Fibroblast of skin of abdomen (primary cell): Measurements from ENCODE around the gene LAIR1. TPM values are rescaled to one million over a fixed set of nuclear protein-coding genes. Genes with fewer than 3 reads are reported as not detected.
A peak's percentile ranks its signal among the peaks of the same experiment; 100 is the strongest.
"Not testable (repeated sequence)": the region's sequence is repeated elsewhere in the genome, so short reads cannot be mapped to it uniquely, and the experiment has no call there.

Source experiments
- DNase-seq: peaks from one replicate; pipeline ENCODE4 v3.0.0-alpha.2; 2013
- polyA plus RNA-seq, 2 experiments: library from polyadenylated mRNA; unstranded; fragments of 120-200 nt; gene quantifications; one replicate each; pipeline ENCODE4 v1.2.1, GENCODE V29; 2013; ENCODE audit not compliant: insufficient read length in 2 of 2

Gene LAIR1, protein sequence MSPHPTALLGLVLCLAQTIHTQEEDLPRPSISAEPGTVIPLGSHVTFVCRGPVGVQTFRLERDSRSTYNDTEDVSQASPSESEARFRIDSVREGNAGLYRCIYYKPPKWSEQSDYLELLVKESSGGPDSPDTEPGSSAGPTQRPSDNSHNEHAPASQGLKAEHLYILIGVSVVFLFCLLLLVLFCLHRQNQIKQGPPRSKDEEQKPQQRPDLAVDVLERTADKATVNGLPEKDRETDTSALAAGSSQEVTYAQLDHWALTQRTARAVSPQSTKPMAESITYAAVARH
- polyA plus RNA-seq (2013, experiment 1 of 2; ENCODE audit: insufficient read length) = not detected
- polyA plus RNA-seq (2013, experiment 2 of 2; ENCODE audit: insufficient read length) = 0.06 TPM

DNA sequence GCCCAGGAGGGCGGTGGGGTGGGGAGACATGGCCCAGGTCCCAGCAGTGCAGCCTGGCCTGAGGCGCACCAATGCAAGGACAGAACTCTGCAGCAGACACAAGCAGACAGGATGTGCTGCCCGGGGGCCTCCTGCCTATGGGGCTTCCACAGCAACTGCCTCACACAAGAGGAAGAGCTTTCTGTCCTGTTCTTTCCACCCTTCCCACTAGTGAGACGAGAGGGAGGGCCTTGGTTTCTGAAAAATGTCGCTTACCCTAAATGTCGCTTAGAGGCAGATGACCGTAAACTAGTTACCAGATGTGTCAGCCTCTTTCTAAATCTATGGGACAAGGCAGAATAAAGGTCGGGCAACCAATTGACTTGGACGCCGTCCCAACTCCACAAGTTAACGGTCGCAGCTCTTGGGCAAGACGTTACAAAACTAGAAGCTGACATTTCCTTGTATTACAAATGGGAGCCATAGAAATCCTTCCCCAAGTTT is at the start of gene LAIR1:
TSS of gene LAIR1 (minus strand) at position 157 of the 483 bp plus-strand sequence. CDS start at position 30, 127 bp downstream.
- no peak for DNase-seq

DNA sequence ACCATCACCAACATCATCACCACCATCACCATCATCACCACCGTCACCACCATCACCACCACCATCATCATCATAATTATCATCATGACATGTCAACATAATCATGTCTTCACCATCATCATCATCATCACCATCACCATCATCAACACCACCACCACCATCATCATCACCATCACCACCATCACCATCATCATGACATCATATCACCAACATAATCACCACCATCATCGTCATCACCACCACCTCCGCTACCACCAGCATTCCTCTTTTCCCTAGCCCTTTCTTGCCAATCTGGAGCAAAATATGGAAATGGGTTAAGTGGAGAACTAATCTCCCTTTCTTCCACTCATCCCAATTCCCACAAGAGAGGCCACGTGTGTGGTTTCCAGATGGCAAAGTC is 49.4 kb upstream of the LAIR1 start:
- no peak for DNase-seq

DNA sequence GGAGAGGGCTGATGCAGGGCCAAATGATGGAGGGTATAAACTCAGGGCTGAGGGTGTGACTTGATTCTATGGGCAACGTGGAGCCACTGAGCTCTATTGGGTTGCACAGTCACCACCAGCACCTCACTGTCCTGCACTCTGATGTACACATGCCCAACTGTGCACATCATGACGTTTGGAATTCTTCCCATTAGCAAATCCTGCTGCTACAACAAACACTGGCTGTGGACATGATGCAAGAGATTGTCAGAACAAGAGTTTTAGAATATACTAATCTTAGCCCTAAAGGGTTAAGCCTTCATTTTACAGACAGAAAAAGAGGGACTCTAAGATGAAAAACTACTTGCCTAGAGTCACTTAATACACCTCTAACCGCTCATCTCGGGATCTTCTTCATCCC is 48.1 kb upstream of the LAIR1 start:
- no peak for DNase-seq

DNA sequence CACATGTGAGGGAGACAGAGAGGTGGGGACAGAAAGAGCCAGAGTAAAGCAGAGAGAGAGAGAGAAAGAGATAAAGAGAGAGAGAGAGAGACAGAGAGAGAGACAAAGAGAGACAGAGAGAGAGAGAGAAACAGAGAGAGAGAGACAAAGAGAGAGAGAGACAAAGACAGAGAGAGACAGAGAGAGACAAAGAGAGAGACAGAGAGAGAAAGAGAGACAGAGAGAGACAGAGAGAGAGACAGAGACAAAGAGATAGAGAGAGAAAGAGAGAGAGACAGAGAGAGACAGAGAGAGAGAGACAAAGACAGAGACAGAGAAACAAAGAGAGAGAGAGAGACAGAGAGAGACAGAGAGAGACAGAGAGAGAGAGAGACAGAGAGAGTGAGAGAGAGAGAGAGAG is 46.3 kb upstream of the LAIR1 start:
- DNase-seq = no peak

DNA sequence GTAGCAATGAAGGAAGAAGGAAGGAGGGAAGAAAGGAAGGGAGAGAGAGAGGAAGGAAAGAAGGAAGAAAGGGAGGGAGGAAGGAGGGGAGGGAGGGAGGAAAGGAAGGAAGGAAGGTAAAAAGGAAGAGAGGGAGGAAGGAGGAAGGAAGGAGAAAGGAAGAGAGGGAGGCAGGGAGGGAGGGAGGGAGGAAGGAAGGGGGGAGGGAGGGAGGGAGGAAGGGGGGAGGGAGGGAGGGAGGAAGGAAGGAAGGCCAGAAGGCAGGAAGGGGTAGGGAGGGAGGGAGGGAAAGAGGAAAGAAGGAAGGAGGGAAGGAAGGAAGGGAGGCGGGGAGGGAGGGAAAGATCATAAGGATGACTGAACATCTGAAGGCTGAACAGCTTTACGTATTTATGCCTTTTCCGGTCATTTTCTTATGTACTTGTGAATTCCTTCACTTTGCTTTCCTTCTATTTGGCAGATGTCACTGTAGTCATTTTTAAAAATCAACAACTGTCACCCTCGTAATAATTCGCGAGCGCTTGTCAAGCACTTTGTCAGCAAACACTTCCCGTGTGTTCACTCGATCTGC is 43.8 kb upstream of the LAIR1 start:
- no peak for DNase-seq

DNA sequence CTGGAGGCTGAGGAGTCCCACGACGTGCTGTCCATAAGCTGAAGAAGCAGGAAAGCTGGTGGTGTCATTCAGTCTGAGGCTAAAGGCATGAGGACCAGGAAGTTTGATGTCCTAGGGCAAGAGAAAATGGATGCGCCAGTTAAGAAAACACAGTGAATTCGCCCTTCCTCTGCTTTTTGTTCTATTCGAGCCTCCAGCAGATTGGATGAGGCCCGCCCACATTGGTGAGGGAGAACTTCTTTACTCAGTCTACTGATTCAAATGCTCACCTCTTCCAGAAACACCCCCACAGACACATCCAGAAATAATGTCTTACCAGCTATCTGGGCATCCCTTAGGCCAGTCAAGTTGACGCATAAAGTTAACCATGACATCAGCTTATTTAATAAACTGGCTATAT is 43.0 kb upstream of the LAIR1 start:
- no peak for DNase-seq

DNA sequence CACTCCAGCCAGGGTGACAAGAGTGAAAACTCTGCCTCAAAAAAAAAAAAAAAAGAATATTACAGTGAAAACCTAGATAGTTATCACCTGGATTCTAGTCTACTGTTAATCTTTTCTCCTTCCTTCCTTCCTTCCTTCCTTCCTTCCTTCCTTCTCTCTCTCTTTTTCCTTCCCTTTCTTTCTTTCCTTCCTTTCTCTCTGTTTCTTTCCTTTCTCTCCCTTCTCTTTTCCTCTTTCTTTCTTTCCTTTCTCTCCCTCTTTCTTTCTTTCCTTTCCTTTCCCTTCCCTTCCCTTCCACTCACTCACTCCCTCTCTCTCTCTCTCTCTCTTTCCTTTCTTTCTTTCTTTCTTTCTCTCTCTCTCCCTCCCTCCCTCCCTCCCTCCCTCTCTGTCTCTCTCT is 40.9 kb upstream of the LAIR1 start:
- DNase-seq = no peak

DNA sequence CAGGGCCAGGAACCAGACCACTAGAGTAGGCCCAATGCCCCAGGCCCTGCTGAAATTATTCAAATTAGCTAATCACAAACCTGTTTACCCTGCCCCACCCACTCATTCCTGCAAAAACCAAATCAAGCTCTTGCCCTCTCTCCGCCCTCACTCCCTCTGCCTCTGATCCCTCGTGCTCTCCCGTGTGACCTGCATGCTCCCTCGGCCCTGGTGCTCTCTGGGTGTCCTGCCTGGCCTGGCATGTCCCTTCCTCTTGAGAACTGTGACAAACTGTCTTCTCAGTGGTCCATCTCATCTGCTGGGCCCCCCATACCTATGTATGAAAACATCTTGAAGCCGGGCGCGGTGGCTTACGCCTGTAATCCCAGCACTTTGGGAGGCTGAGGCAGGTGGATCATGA is 38.3 kb upstream of the LAIR1 start:
- no peak for DNase-seq

DNA sequence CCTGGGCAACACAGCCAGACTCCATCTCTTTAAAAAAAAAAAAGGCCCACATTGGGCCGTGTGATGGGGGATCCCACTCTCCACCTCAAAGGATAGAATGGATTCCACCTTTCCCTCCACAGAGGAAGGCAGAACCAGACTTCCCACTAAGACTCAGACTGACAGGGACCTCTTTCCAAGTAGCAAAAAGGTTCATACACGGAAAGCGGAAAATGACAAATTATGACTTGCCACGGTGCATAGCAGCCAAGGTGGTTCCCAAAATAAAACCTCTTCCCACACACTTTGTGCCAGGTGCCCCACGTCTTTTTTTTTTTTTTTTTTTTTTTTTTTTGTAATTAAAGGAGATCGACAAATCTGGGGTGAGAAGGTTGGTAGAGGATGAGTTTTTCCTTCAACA is 36.2 kb upstream of the LAIR1 start:
- DNase-seq = no peak

DNA sequence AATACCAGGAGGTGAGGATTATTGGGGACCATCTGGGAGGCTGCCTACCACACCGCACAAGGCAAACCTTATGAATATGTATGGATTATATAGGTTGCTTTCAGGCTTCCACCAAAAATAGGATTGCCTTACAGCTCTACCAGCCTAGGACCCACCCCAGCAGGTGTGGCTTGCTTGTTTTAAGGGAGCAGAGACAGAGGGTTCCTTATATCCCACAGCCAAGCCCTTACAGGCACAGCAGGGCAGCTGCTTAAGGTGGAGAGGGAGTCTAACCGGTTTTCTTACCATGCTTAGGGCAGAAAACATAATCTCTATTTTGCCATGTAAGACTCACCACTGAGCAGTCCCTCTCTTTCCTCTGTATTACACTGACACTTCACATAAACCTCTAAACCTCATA is 34.5 kb upstream of the LAIR1 start:
- no peak for DNase-seq

DNA sequence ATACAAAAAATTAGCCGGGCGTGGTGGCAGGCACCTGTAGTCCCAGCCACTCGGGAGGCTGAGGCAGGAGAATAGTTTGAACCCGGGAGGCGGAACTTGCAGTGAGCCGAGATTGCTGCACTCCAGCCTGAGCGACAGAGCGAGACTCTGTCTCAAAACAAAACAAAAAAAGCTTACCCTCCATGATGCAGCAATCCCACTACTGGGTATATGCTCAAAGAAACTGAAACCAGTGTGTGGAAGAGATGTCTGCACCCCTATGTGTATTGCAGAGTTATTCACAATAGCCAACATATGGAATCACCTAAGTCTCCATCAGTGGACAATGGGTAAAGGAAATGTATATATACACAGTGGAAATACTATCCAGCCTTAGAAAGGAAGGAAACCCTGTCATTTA is 31.0 kb upstream of the LAIR1 start:
- no peak for DNase-seq

DNA sequence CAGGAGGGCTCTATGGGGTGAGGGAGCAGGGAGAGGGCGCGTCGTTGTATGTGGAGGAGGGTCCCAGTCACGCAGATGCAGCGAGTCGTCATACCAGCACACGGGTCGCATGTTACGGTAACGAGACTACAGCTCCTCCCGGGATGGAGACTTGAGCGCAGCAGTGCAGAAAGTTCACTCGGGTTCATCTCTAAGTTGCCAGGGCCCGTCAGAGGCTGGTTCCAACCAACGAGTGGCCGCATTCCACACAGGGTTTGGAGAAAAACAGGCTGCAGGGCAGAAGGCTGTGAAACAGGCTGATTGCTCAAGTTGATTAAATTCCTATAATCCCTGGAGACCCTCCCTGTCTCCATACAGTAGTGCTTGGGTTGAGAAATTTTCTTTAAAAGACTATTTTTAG is 28.6 kb upstream of the LAIR1 start:
- DNase-seq = no peak

DNA sequence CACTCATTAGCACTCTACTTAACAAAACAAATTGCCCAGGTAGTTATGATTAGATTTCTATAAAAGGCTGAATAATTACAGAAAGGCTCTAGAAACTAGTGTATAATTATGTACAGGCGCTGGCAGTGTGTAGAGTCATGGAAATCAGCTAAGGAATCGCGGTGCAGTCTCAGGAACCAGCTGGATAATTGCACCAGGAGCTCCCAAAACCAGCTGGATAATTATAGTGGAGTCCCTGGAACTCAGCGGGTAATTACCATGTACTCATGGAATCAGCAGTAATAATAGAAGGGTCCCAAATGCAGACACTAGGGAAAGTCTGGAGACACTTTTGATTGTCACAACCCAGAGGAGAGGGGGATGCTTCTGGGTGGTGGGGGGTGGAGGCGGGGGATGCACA is 27.4 kb upstream of the LAIR1 start:
- DNase-seq = no peak

DNA sequence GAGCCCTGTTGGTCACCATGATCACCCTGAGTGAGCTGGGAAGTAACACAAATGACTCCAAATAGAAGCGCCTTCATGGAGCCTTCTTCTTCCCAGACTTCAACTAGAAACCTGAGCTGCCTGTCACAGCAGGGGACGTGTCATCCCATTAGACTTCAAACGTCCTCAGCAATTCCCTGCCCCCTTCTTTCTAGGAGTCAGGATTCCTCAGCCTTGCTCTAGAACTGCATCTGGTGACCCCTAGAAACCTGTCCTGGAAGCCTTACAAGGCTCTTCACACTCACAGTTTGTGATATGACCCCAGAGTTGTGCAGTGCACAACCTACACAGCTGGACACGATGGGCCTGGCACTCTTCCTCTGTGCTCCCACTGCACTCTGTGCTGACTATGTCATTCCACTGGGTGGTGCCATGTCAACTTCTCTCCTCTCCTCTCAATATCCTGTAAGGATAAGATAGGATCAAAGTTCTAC is 26.9 kb upstream of the LAIR1 start:
- DNase-seq = no peak

DNA sequence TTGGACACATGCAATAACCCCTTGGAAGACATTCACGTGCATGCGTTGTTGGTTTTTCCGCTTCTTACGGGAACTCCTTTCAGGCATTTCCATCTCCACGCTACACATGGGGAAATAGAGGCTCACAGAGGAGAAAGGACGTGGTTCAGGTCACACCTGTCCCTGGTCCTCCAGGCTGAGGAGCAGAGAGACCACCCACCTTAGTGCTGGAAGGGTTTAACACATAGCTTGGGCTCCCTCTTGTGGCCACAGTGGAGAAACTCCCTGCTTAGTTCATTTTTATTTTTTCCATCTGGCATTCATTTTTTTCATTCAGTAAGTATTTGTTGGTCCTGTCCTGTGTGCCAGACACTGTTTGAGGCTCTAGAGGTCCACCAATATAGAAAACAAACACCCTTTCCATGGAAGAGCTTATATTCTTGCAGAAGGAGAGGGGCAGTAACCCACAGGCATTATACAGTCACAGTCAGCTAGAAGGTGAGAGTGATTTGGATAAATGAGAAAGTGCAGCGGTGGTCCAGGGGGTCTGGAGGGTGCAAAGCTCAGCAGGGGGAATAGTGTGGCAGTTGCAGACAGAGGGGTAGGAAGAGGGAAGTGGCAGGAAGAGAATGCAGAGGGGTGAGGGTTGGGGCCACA is 26.3 kb upstream of the LAIR1 start:
- peak; percentile 48 for DNase-seq

DNA sequence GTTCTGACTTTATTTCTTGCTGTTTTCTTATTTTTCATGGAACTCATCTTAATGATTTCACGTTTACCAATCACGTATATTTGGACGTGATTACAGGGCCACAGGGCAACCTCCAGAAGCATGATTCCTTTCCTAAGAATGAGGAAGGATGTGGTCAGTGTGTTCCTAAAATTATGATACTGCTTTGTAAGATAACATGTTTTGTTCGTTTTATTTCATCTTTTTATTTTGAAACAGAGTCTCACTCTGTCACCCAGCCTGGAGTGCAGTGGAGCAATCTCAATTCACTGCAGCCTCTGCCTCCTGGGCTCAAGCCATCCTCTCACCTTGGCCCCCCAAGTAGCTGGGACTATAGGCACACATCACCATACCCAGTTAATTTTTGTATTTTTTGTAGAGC is 24.8 kb upstream of the LAIR1 start:
- DNase-seq = no peak

DNA sequence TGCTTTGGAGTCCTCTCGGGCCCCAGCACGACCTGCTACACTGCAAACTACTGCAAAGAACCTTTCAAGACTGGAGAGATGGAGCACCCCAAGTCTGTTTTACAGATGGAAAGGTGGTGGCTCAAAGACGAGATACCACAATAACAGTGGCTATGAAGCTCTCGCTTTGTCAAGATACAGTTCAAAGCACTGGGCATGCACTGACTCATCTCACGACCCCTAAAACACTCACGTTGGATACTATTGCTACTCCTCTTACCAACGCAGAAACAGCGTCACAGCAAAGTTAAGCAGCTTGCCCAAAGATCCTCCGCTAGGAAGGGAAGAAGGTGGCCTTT is 24.0 kb upstream of the LAIR1 start:
- no peak for DNase-seq

DNA sequence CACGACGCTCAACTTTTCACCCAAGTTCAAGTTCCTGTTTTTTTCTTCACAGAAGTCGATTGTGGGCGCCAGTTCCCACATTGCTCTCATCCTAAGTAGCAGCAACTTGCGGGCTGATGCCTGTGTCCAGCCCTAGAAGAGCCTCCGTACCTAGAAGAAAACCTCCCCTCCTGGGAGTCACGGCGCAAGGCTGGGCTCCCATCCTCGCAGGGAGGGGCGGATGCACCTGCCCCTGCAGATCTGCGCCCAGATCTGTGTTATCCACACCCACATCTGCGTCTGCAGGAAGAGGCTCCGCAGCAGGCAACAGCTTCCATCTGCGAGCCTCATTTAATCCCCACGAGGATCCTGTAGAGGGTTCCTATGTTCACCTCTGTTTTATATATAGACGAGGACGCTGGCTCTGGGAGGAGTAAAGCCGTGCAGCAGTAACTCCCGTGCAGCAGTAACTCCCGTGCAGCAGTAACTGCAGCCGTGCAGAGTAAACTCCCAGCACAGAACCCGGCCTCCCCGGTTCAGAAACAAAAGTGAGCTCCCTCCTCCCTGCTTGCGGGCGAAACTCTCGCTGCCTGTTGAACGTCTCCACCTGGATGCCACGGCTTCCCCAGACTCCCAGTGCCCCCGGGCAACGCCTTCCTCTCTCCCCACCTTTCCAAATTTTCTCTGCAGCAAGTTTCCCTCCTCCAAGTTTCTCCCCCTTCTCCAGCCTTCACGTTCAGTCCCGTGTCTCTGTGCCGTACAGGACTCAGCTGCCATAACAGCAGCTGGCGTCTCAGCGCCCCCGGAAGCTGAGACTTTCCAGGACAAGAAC is 23.5 kb upstream of the LAIR1 start:
- DNase-seq = no peak

DNA sequence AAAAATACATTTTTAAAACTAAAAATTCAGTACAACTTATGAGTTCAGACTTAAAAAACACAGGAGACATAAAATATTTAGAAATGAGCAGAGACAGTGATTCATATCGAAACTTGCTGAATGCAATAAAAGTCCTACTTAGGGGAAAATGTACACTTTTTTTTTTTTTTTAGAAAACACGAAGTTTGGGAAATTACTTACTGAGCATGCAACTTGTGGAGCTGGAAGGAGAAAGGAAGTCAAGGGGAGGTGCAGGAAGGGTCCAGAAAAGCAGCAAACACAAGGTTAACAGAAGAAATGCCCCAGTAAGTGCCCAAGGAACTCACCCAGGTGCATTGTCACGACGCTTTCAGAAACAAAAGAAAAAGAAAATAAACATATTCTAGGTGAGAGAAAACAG is 18.6 kb upstream of the LAIR1 start:
- DNase-seq = no peak

DNA sequence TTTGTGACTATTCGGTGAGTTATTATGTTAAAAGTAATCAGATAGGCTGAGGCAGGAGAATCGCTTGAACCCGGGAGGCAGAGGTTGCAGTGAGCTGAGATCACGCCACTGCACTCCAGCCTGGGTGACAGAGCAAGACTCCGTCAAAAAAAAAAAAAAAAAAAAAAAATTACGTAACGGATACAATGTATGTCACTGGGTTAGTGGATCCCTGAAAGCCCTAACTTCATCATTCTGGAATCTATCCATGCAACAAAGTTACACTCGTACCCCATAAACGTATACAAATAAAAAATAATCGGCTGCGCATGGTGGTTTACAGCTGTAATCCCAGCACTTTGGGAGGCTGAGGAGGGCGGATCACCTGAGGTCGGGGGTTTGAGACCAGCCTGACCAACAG is 17.3 kb upstream of the LAIR1 start:
- not testable (repeated sequence) for DNase-seq

DNA sequence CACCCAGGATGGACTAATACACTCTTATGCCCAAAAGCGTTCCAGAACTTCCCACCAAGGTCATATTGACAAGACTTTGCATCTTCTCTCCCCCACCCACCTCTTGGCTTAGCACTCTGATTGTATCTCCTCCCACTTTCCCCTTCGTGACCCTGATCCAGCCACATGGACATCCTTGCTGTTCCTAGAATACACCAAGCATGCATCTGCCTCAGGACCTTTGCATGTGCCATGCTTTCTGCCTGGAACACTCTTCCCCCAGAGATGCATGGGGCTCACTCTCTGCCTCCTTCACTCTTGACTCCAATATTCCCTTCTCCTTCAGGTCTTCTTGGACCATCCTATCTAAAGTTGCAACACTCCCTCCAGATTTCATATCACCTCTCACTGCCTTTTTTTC is 16.2 kb upstream of the LAIR1 start:
- no peak for DNase-seq

DNA sequence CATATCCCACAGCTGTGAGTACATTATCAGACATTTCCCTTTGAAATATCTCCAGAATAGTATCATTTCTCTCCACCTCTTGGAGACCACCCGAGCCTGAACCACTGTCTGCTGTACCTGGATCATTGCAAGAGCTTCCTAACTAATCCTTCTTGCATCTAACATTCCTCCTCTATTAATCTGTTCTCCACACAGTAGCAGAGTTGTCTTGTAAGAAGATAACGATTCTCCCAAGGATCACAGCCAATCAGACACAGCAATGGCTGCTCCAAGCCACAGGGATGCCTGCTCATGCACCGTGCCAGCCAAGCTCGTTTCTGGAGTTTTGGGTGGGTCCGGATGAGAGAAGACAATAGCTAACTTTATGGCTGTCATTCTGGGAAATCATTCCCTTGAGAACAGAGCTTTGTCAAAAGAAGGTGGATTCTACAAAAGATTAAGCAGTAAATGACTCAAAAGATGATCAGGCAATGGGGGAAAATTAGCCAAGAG is 14.5 kb upstream of the LAIR1 start:
- DNase-seq = no peak
